Measurements from ENCODE around the gene PLEKHH2.

Gene PLEKHH2

DNA sequence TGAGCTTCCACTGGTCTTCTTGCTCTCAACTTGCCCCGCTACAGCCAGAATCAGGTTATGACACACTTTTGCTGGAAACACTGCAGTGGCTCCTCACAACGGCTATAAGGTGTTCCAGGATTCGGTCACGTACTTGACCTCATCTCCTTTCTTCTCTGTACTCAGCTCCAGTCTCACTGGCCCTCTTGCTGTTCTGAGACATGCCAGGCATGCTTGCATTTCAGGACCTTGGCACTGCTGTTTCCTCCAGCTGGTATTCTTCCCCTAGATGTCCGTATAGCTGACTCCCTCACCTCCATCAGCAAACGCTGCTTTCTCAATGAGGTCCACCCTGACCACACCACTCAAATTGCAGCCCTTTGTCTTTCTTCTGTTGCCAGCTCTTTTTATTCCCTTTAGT is 71.1 kb downstream of the PLEKHH2 start:
- POLR2A ChIA-PET: no interaction called here
- no peak for TF ChIP-seq CTBP1 (IDR thresholded peaks at IDR 0.05; ENCODE audit: borderline replicate concordance)
- TF ChIP-seq FOXA1 (IDR thresholded peaks at IDR 0.05): no peak
- TF ChIP-seq PKNOX1 (IDR thresholded peaks at IDR 0.05): no peak
- TF ChIP-seq HDGF (IDR thresholded peaks at IDR 0.05; ENCODE audit: borderline replicate concordance): no peak
- no peak for TF ChIP-seq FOXK2 (IDR thresholded peaks at IDR 0.05)
- TF ChIP-seq SUZ12 (IDR thresholded peaks at IDR 0.05): no peak
- no peak for DNase-seq (ENCODE audit: extremely low spot score)
- CTCF ChIA-PET: no interaction called here

DNA sequence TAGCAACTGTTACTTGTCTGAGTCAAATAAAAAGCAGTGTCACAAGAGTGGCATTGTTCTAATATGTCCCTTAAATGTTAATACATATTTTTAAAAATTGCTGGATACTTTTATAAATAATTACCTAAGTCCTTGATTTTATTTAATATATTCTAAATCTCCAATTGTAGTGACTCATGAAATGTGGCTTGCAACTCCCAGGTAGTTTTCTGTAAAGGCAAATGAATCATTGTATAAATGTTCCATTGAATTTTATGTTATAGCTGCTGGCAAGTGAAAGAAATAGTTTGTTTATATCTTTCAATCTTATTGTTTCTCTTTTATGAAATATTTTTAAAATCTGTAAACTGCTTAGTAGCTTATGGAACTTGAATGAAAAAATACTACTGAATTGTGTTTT is 71.8 kb downstream of the PLEKHH2 start:
- no peak for DNase-seq (ENCODE audit: extremely low spot score)
- ChIA-PET POLR2A (no interaction called here), CTCF (no interaction called here)
- TF ChIP-seq L3MBTL2 (conservative IDR thresholded peaks at IDR 0.05) (no peak), ELF4 (IDR thresholded peaks at IDR 0.05) (no peak), SP1 (IDR thresholded peaks at IDR 0.05) (no peak), PKNOX1 (IDR thresholded peaks at IDR 0.05) (no peak), FOXM1 (IDR thresholded peaks at IDR 0.05; ENCODE audit: borderline replicate concordance) (no peak), TARDBP (IDR thresholded peaks at IDR 0.05) (no peak), SUZ12 (IDR thresholded peaks at IDR 0.05) (no peak)

DNA sequence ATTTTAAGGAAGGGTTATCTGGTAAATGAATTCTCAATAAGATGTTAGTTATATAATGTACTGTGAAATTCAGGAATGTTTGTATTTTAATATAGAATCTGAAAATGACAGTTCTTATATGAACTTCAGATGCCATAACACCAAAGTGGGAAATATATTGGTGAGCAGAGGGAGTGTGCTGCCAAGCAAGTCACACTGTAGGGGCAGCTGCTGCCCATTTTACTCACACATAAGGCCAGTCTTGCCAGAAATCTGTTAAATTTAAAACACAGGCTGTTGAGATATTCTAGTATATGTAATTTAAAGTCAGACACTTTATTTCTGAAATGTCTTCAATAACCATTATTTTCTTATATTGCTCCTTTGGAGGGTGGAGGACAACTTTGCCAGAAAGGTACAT is 73.8 kb downstream of the PLEKHH2 start:
- no peak for DNase-seq (ENCODE audit: extremely low spot score)
- TF ChIP-seq NFRKB (IDR thresholded peaks at IDR 0.05): no peak
- no peak for TF ChIP-seq FOXA1 (IDR thresholded peaks at IDR 0.05)
- TF ChIP-seq ELF4 (IDR thresholded peaks at IDR 0.05): no peak
- no peak for TF ChIP-seq ARNT (IDR thresholded peaks at IDR 0.05)
- no peak for TF ChIP-seq SP1 (IDR thresholded peaks at IDR 0.05)
- no peak for TF ChIP-seq ZNF384 (IDR thresholded peaks at IDR 0.05)
- TF ChIP-seq FOXK2 (IDR thresholded peaks at IDR 0.05): no peak
- no peak for TF ChIP-seq CTBP1 (IDR thresholded peaks at IDR 0.05; ENCODE audit: borderline replicate concordance)
- TF ChIP-seq BHLHE40 (IDR thresholded peaks at IDR 0.05; ENCODE audit: borderline replicate concordance): no peak
- TF ChIP-seq FOXM1 (IDR thresholded peaks at IDR 0.05; ENCODE audit: borderline replicate concordance): no peak
- no peak for TF ChIP-seq LEF1 (IDR thresholded peaks at IDR 0.05; ENCODE audit: borderline replicate concordance)
- no peak for TF ChIP-seq TARDBP (IDR thresholded peaks at IDR 0.05)
- no peak for TF ChIP-seq L3MBTL2 (conservative IDR thresholded peaks at IDR 0.05)
- no peak for TF ChIP-seq PKNOX1 (IDR thresholded peaks at IDR 0.05)
- no peak for TF ChIP-seq SUZ12 (IDR thresholded peaks at IDR 0.05)
- TF ChIP-seq HDGF (IDR thresholded peaks at IDR 0.05; ENCODE audit: borderline replicate concordance): no peak
- ChIA-PET POLR2A (no interaction called here), CTCF (no interaction called here)

GRCh38 chr2:43714164-43714563 is 77.1 kb downstream of the PLEKHH2 start:
- CTCF ChIA-PET: no interaction called here
- POLR2A ChIA-PET: no interaction called here
- DNase-seq (ENCODE audit: extremely low spot score): no peak
- TF ChIP-seq LEF1 (IDR thresholded peaks at IDR 0.05; ENCODE audit: borderline replicate concordance) (no peak), L3MBTL2 (conservative IDR thresholded peaks at IDR 0.05) (no peak)

- ChIA-PET POLR2A (no interaction called here), CTCF (no interaction called here)
- TF ChIP-seq ELF4 (IDR thresholded peaks at IDR 0.05): no peak
- no peak for TF ChIP-seq PKNOX1 (IDR thresholded peaks at IDR 0.05)
- TF ChIP-seq TARDBP (IDR thresholded peaks at IDR 0.05): no peak
- TF ChIP-seq ZNF384 (IDR thresholded peaks at IDR 0.05): no peak
- no peak for TF ChIP-seq NFRKB (IDR thresholded peaks at IDR 0.05)
- TF ChIP-seq ARNT (IDR thresholded peaks at IDR 0.05): no peak
- no peak for TF ChIP-seq SUZ12 (IDR thresholded peaks at IDR 0.05)
- no peak for TF ChIP-seq FOXM1 (IDR thresholded peaks at IDR 0.05; ENCODE audit: borderline replicate concordance)
- TF ChIP-seq HDGF (IDR thresholded peaks at IDR 0.05; ENCODE audit: borderline replicate concordance): no peak
- no peak for TF ChIP-seq CTBP1 (IDR thresholded peaks at IDR 0.05; ENCODE audit: borderline replicate concordance)
- no peak for TF ChIP-seq LEF1 (IDR thresholded peaks at IDR 0.05; ENCODE audit: borderline replicate concordance)
- no peak for TF ChIP-seq FOXA1 (IDR thresholded peaks at IDR 0.05)
- no peak for TF ChIP-seq FOXK2 (IDR thresholded peaks at IDR 0.05)
- TF ChIP-seq SP1 (IDR thresholded peaks at IDR 0.05): no peak
- no peak for DNase-seq (ENCODE audit: extremely low spot score)
Observed at GRCh38 chr2:43715300-43716098, 78.4 kb downstream of the PLEKHH2 start.

GRCh38 chr2:43717322-43717721 is 80.3 kb downstream of the PLEKHH2 start:
- TF ChIP-seq ARNT (IDR thresholded peaks at IDR 0.05): no peak
- no peak for TF ChIP-seq CTBP1 (IDR thresholded peaks at IDR 0.05; ENCODE audit: borderline replicate concordance)
- no peak for TF ChIP-seq ZNF384 (IDR thresholded peaks at IDR 0.05)
- TF ChIP-seq SUZ12 (IDR thresholded peaks at IDR 0.05): no peak
- TF ChIP-seq FOXK2 (IDR thresholded peaks at IDR 0.05): no peak
- TF ChIP-seq TARDBP (IDR thresholded peaks at IDR 0.05): no peak
- TF ChIP-seq PKNOX1 (IDR thresholded peaks at IDR 0.05): no peak
- no peak for TF ChIP-seq FOXA1 (IDR thresholded peaks at IDR 0.05)
- no peak for TF ChIP-seq BHLHE40 (IDR thresholded peaks at IDR 0.05; ENCODE audit: borderline replicate concordance)
- no peak for TF ChIP-seq LEF1 (IDR thresholded peaks at IDR 0.05; ENCODE audit: borderline replicate concordance)
- no peak for TF ChIP-seq L3MBTL2 (conservative IDR thresholded peaks at IDR 0.05)
- no peak for TF ChIP-seq ELF4 (IDR thresholded peaks at IDR 0.05)
- no peak for TF ChIP-seq NFRKB (IDR thresholded peaks at IDR 0.05)
- no peak for TF ChIP-seq FOXM1 (IDR thresholded peaks at IDR 0.05; ENCODE audit: borderline replicate concordance)
- ChIA-PET POLR2A (no interaction called here), CTCF (no interaction called here)
- no peak for DNase-seq (ENCODE audit: extremely low spot score)

All from HEK293T (cell line).